A549 (cell line): ENCODE results near the gene KCNQ2. TPM values are rescaled to one million over a fixed set of nuclear protein-coding genes. Genes with fewer than 3 reads are reported as not detected.

ENCODE experiments used
- ATAC-seq, 2 experiments: fragments of 200-7000 bp in 1 of 2; fragments of >200 bp in 1 of 2; cut with Nextera tagmentation in 1 of 2; cut with Tn5 transposase in 1 of 2; 3 replicates each; pipeline versions ENCODE4 v1.8.0 to v1.9.1; 2018 to 2020; ENCODE audit warnings: mild to moderate bottlenecking in 1 of 2, moderate library complexity in 1 of 2
- CTCF ChIA-PET: fragments of 300-600 bp; sonication (Branson Sonifier 250); formaldehyde crosslinking; extraction: SDS; loops from one replicate; lab custom pipeline; 2021; ENCODE audit warnings: antibody characterized with exemption, inconsistent platforms; lab: Yijun Ruan, JAX
- POLR2A ChIA-PET: fragments of 350-600 bp; formaldehyde crosslinking; extraction: SDS; loops from one replicate; lab custom pipeline; 2021; ENCODE audit warnings: antibody characterized with exemption, inconsistent platforms; lab: Yijun Ruan, JAX
- DNase-seq, 2 experiments: peaks; one replicate each; pipeline versions ENCODE4 v3.0.0 to v3.0.0-alpha.2; 2011 to 2016; ENCODE audit warnings: low read depth in 1 of 2, low spot score in 1 of 2
- FAIRE-seq: peaks from 2 replicates; lab custom pipeline; 2011; peaks lifted over from hg19 to GRCh38; lab: Jason Lieb, UNC
- H3K27ac ChIP-seq, 2 experiments: fragments of >200 bp; sonication (Bioruptor Twin); formaldehyde crosslinking; 3 replicates each; pipeline ENCODE4 v1.5.1; 2016 to 2017
- H3K4me1 ChIP-seq: fragments of >200 bp; sonication (Bioruptor Twin); formaldehyde crosslinking; 3 replicates; pipeline ENCODE4 v1.6.1; 2016
- H3K4me2 ChIP-seq: fragments of >200 bp; sonication (Bioruptor Twin); formaldehyde crosslinking; 3 replicates; pipeline ENCODE4 v1.6.1; 2016
- H3K4me3 ChIP-seq: fragments of >200 bp; sonication (Bioruptor Twin); formaldehyde crosslinking; 3 replicates; pipeline ENCODE4 v1.5.1; 2016
- H3K9me3 ChIP-seq: fragments of >200 bp; sonication (Bioruptor Twin); formaldehyde crosslinking; 3 replicates; pipeline ENCODE4 v1.6.1; 2016
- ATOH8 ChIP-seq: fragments of 250-450 bp; sonication (Bioruptor Pico); IDR thresholded peaks from 2 replicates; pipeline ENCODE4 v1.5.0; 2020; ENCODE audit warnings: low read depth, mild to moderate bottlenecking, moderate library complexity
- BCL3 ChIP-seq: fragments of >200 bp; sonication (Bioruptor Twin); formaldehyde crosslinking; IDR thresholded peaks from 3 replicates; pipeline ENCODE4 v1.6.1; 2016
- CBX2 ChIP-seq: fragments of 200-600 bp; sonication (generic); IDR thresholded peaks from 2 replicates; pipeline ENCODE4 v1.6.1; 2016; ENCODE audit warnings: low read depth, mild to moderate bottlenecking, borderline replicate concordance
- CHD4 ChIP-seq: fragments of 200-600 bp; sonication (generic); IDR thresholded peaks from 2 replicates; pipeline ENCODE4 v1.6.1; 2016; ENCODE audit warnings: antibody characterized with exemption, mild to moderate bottlenecking, borderline replicate concordance
- E2F6 ChIP-seq: IDR thresholded peaks from 2 replicates; pipeline ENCODE4 v1.6.1; 2012; ENCODE audit warnings: low read depth, borderline replicate concordance
- FOXS1 ChIP-seq: fragments of 250-450 bp; sonication (Bioruptor Pico); IDR thresholded peaks from 2 replicates; pipeline ENCODE4 v1.5.0; 2020; ENCODE audit warnings: mild to moderate bottlenecking, moderate library complexity
- GATA3 ChIP-seq: IDR thresholded peaks from 2 replicates; pipeline ENCODE4 v1.6.1; 2012; ENCODE audit warnings: borderline replicate concordance
- HES2 ChIP-seq: fragments of >200 bp; sonication (Bioruptor Twin); formaldehyde crosslinking; IDR thresholded peaks from 2 replicates; pipeline ENCODE4 v1.6.1; 2016
- HOXA7 ChIP-seq: fragments of 250-450 bp; sonication (Bioruptor Pico); IDR thresholded peaks from 2 replicates; pipeline ENCODE4 v1.5.0; 2020; ENCODE audit warnings: mild to moderate bottlenecking, moderate library complexity
- HOXB13 ChIP-seq: fragments of 250-450 bp; sonication (Bioruptor Pico); IDR thresholded peaks from 2 replicates; pipeline ENCODE4 v1.5.0; 2020; ENCODE audit warnings: low read depth, mild to moderate bottlenecking, moderate library complexity
- JUNB ChIP-seq: fragments of >200 bp; sonication (Bioruptor Twin); formaldehyde crosslinking; IDR thresholded peaks from 2 replicates; pipeline ENCODE4 v1.6.1; 2016
- KDM1A ChIP-seq: fragments of 200-600 bp; sonication (generic); IDR thresholded peaks from 2 replicates; pipeline ENCODE4 v1.6.1; 2016; ENCODE audit warnings: low read depth, mild to moderate bottlenecking
- MAFK ChIP-seq: fragments of 450-650 bp; IDR thresholded peaks from 2 replicates; pipeline ENCODE4 v1.6.1; 2014; ENCODE audit not compliant: partially characterized antibody
- MAX ChIP-seq: IDR thresholded peaks from 2 replicates; pipeline ENCODE4 v1.6.1; 2012
- MYC ChIP-seq: IDR thresholded peaks from 2 replicates; pipeline ENCODE4 v1.6.1; 2012; ENCODE audit warnings: mild to moderate bottlenecking, inconsistent platforms, low read length, improper control_type of control experiment, borderline replicate concordance
- NPAS2 ChIP-seq: fragments of 250-450 bp; sonication (Bioruptor Pico); IDR thresholded peaks from 2 replicates; pipeline ENCODE4 v1.8.0; 2022; ENCODE audit warnings: mild to moderate bottlenecking, moderate library complexity, borderline replicate concordance
- PBX3 ChIP-seq: IDR thresholded peaks from 2 replicates; pipeline ENCODE4 v1.6.1; 2012
- PHF8 ChIP-seq: fragments of 200-600 bp; sonication (generic); IDR thresholded peaks from 2 replicates; pipeline ENCODE4 v1.6.1; 2016; ENCODE audit warnings: low read depth, mild to moderate bottlenecking, antibody characterized with exemption, moderate library complexity, borderline replicate concordance
- POLR2A ChIP-seq: IDR thresholded peaks from 2 replicates; pipeline ENCODE4 v1.6.1; 2012; ENCODE audit warnings: mild to moderate bottlenecking, low read length
- POLR2AphosphoS2 ChIP-seq: conservative IDR thresholded peaks from 2 replicates; pipeline ENCODE4 v1.6.1; 2012; ENCODE audit warnings: low read length, improper control_type of control experiment, inconsistent platforms
- RCOR1 ChIP-seq: fragments of 150-350 bp; IDR thresholded peaks from 2 replicates; pipeline ENCODE4 v1.6.1; 2014; ENCODE audit warnings: antibody characterized with exemption, low read length, low read depth
- RFX5 ChIP-seq: fragments of 450-650 bp; IDR thresholded peaks from 2 replicates; pipeline ENCODE4 v1.7.1; 2014; ENCODE audit warnings: antibody characterized with exemption, mild to moderate bottlenecking, moderate library complexity
- RNF2 ChIP-seq: fragments of 200-600 bp; sonication (generic); IDR thresholded peaks from 2 replicates; pipeline ENCODE4 v1.6.1; 2016; ENCODE audit warnings: low read depth, mild to moderate bottlenecking, antibody characterized with exemption, moderate library complexity, borderline replicate concordance
- SREBF2 ChIP-seq: fragments of 450-650 bp; IDR thresholded peaks from 2 replicates; pipeline ENCODE4 v1.6.1; 2014; ENCODE audit warnings: mild to moderate bottlenecking, moderate library complexity
- USF2 ChIP-seq: fragments of 450-650 bp; IDR thresholded peaks from 2 replicates; pipeline ENCODE4 v1.6.1; 2014; ENCODE audit warnings: antibody characterized with exemption
- ZFP36 ChIP-seq: fragments of 450-650 bp; IDR thresholded peaks from 2 replicates; pipeline ENCODE4 v1.6.1; 2014; ENCODE audit warnings: borderline replicate concordance; ENCODE audit not compliant: partially characterized antibody
- ZNF302 ChIP-seq: fragments of 250-450 bp; sonication (Bioruptor Pico); IDR thresholded peaks from 2 replicates; pipeline ENCODE4 v1.9.0; 2021; ENCODE audit warnings: inconsistent platforms, mild to moderate bottlenecking, moderate library complexity
- ZSCAN20 ChIP-seq: fragments of 250-450 bp; sonication (Bioruptor Pico); IDR thresholded peaks from 2 replicates; pipeline ENCODE4 v1.8.0; 2022; ENCODE audit warnings: mild to moderate bottlenecking, moderate library complexity
- WGBS: methylation state at CpG from one replicate; pipeline ENCODE4 v1.1.6; 2017; ENCODE audit errors: missing lambda C conversion rate; 5-methylcytosine and 5-hydroxymethylcytosine counted together
- polyA plus RNA-seq, 4 experiments: library from polyadenylated mRNA; depleted of rRNA in 3 of 4; stranded (reverse); fragments of >200 nt; fragmentation: RNase III in 1 of 4; extraction: RNeasy Plus Mini Kit Qiagen cat#74134 plus additional on column Dnase treatment in 1 of 4; gene quantifications; 2 replicates in 3 of 4; 3 replicates in 1 of 4; pipeline ENCODE4 v1.2.3, GENCODE V29; 2011 to 2017

Gene KCNQ2
- polyA plus RNA-seq, 2 of the 4 experiments (the other 2 are of a cell fraction): 0.14 to 0.36 TPM

GRCh38 chr20:63484651-63485403 is 12.4 kb upstream of the KCNQ2 start:
- H3K4me1 ChIP-seq: peaks cover 16% of the 10 kb centered on the region; the same call in 2 of the 3 replicates
- POLR2A ChIA-PET: no interaction called here
- no peak for TF ChIP-seq ATOH8 (CRISPR knock-in tag)
- TF ChIP-seq JUNB: no peak
- TF ChIP-seq USF2: no peak
- no peak for TF ChIP-seq MAX
- TF ChIP-seq ZSCAN20 (CRISPR knock-in tag): no peak
- no peak for TF ChIP-seq FOXS1 (CRISPR knock-in tag)
- no peak for TF ChIP-seq GATA3
- no peak for TF ChIP-seq PHF8
- no peak for TF ChIP-seq MYC
- no peak for TF ChIP-seq MAFK
- TF ChIP-seq PBX3: no peak
- TF ChIP-seq HES2: no peak
- no peak for TF ChIP-seq POLR2AphosphoS2
- TF ChIP-seq NPAS2 (CRISPR knock-in tag): no peak
- no peak for TF ChIP-seq BCL3
- no peak for TF ChIP-seq RCOR1
- no peak for TF ChIP-seq E2F6
- no peak for TF ChIP-seq RFX5
- TF ChIP-seq ZFP36: no peak
- no peak overlapping the region for H3K4me3 ChIP-seq
- CTCF ChIA-PET: interaction anchor here (0.6 to 5.6 kb wide), 6 partner anchors 12 to 514 kb away, joined by 3 to 40 read pairs (median 4); no protein-coding TSS in a partner anchor
- 64% methylated on average over 13 of the region's 18 CpGs for WGBS
- no peak for FAIRE-seq
- H3K4me2 ChIP-seq: no peak overlapping the region
- H3K27ac ChIP-seq: no peak overlapping the region
- ATAC-seq: no peak
- no peaks in the 10 kb centered on the region for H3K9me3 ChIP-seq
- DNase-seq: no peak

- H3K27ac ChIP-seq: no peak overlapping the region
- no peak for FAIRE-seq
- no peak overlapping the region for H3K4me3 ChIP-seq
- POLR2A ChIA-PET: interaction anchor here (1.1 kb wide), 1 partner anchor 37 kb away, joined by 4 read pairs; the partner anchor contains the start of gene PPDPF
- ATAC-seq: no peak
- DNase-seq: no peak
- no peaks in the 10 kb centered on the region for H3K9me3 ChIP-seq
- H3K4me2 ChIP-seq: no peak overlapping the region
- 91% methylated on average over 15 of the region's 17 CpGs for WGBS
- TF ChIP-seq GATA3 (no peak), RNF2 (no peak), HOXA7 (CRISPR knock-in tag) (no peak), CBX2 (no peak), SREBF2 (no peak), ZNF302 (no peak), FOXS1 (CRISPR knock-in tag) (no peak), KDM1A (no peak), PHF8 (no peak), HOXB13 (no peak), CHD4 (no peak), POLR2A (no peak)
- peaks cover 16% of the 10 kb centered on the region; the same call in 2 of the 3 replicates for H3K4me1 ChIP-seq
- CTCF ChIA-PET: interaction anchor here (0.6 to 5.6 kb wide), 7 partner anchors 12 to 515 kb away, joined by 3 to 40 read pairs (median 4); no protein-coding TSS in a partner anchor
Measured at GRCh38 chr20:63484236-63484635, 11.8 kb upstream of the KCNQ2 start.
